ENCODE results near the gene MEF2C. TPM values are rescaled to one million over a fixed set of nuclear protein-coding genes. Genes with fewer than 3 reads are reported as not detected.

MEF2C gene
- total RNA-seq, 1 donor from 2014 or later, result 20.5 TPM

GRCh38 chr5:88882276-88883038 lies 527 bp downstream of the MEF2C start:
- no peaks in the 10 kb centered on the region for H3K36me3 ChIP-seq (ENCODE audit: insufficient read depth, low read length)
- H4K20me1 ChIP-seq (ENCODE audit: insufficient read depth, low read length), result no peaks in the 10 kb centered on the region
- H3K27me3 ChIP-seq (ENCODE audit: insufficient read depth, low read length), result no peaks in the 10 kb centered on the region
- peaks cover 35% of the 10 kb centered on the region for H3K79me2 ChIP-seq (ENCODE audit: insufficient read depth, low read length)
- DNase-seq (ENCODE audit: low read depth), result no peak
- Mint-ChIP-seq H3K36me3 (ENCODE audit: low read depth, unreplicated experiment) (no peaks in the 10 kb centered on the region), H3K27me3 (ENCODE audit: low read depth, unreplicated experiment) (no peaks in the 10 kb centered on the region), H3K4me3 (ENCODE audit: unreplicated experiment) (peak overlapping the region; percentile 91), H3K27ac (ENCODE audit: unreplicated experiment) (peak overlapping the region; percentile 79), H3K9me3 (ENCODE audit: unreplicated experiment) (no peaks in the 10 kb centered on the region), H3K4me1 (ENCODE audit: low read depth, unreplicated experiment) (peaks cover 6% of the 10 kb centered on the region)
- peak overlapping the region; percentile 91 for H3K9ac ChIP-seq (ENCODE audit: low read length)
- peak overlapping the region; percentile 97 for H3K4me3 ChIP-seq (ENCODE audit: insufficient read depth, low read depth, low read length)
- peak overlapping the region; percentile 76 for H3K27ac ChIP-seq (ENCODE audit: low read depth, low read length)
- H3K9me3 ChIP-seq (ENCODE audit: insufficient read depth, low read depth, low read length), result no peaks in the 10 kb centered on the region
- no peak for TF ChIP-seq EZH2 (IDR thresholded peaks at IDR 0.05; ENCODE audit: insufficient read depth, low read length)
- no peak for TF ChIP-seq CTCF (IDR thresholded peaks at IDR 0.05; ENCODE audit: insufficient read depth, low read depth, low read length)
- no peak for FAIRE-seq
- peaks cover 6% of the 10 kb centered on the region for H3K4me1 ChIP-seq (ENCODE audit: insufficient read depth, low read length)
- H3K4me2 ChIP-seq (ENCODE audit: low read length), result peak overlapping the region; percentile 88
- H2AFZ ChIP-seq (ENCODE audit: low read depth, low read length), result peak overlapping the region; percentile 61

GRCh38 chr5:88881571-88881971 lies 1.4 kb downstream of the MEF2C start:
- Histone ChIP-seq H3K27ac (ENCODE audit: low read depth, low read length) (no peak overlapping the region), H3K4me3 (ENCODE audit: insufficient read depth, low read depth, low read length) (peak overlapping the region; percentile 97), H3K4me2 (ENCODE audit: low read length) (peak overlapping the region; percentile 88), H3K9ac (ENCODE audit: low read length) (peak overlapping the region; percentile 91), H3K9me3 (ENCODE audit: insufficient read depth, low read depth, low read length) (no peaks in the 10 kb centered on the region), H2AFZ (ENCODE audit: low read depth, low read length) (no peak overlapping the region), H3K27me3 (ENCODE audit: insufficient read depth, low read length) (no peaks in the 10 kb centered on the region), H3K36me3 (ENCODE audit: insufficient read depth, low read length) (no peaks in the 10 kb centered on the region), H4K20me1 (ENCODE audit: insufficient read depth, low read length) (no peaks in the 10 kb centered on the region), H3K4me1 (ENCODE audit: insufficient read depth, low read length) (peaks cover 6% of the 10 kb centered on the region), H3K79me2 (ENCODE audit: insufficient read depth, low read length) (peaks cover 37% of the 10 kb centered on the region)
- DNase-seq (ENCODE audit: low read depth) (no peak), FAIRE-seq (peak; percentile 50)
- no peaks in the 10 kb centered on the region for H3K36me3 Mint-ChIP-seq (ENCODE audit: low read depth, unreplicated experiment)
- peaks cover 6% of the 10 kb centered on the region for H3K4me1 Mint-ChIP-seq (ENCODE audit: low read depth, unreplicated experiment)
- no peak overlapping the region for H3K27ac Mint-ChIP-seq (ENCODE audit: unreplicated experiment)
- H3K4me3 Mint-ChIP-seq (ENCODE audit: unreplicated experiment), result peak overlapping the region; percentile 91
- no peak for TF ChIP-seq EZH2 (IDR thresholded peaks at IDR 0.05; ENCODE audit: insufficient read depth, low read length)
- no peak for TF ChIP-seq CTCF (IDR thresholded peaks at IDR 0.05; ENCODE audit: insufficient read depth, low read depth, low read length)
- no peaks in the 10 kb centered on the region for H3K27me3 Mint-ChIP-seq (ENCODE audit: low read depth, unreplicated experiment)
- H3K9me3 Mint-ChIP-seq (ENCODE audit: unreplicated experiment), result no peaks in the 10 kb centered on the region

GRCh38 chr5:88880201-88880600 lies 2.8 kb downstream of the MEF2C start:
- no peak overlapping the region for H3K4me3 ChIP-seq (ENCODE audit: insufficient read depth, low read depth, low read length)
- FAIRE-seq (no peak), DNase-seq (ENCODE audit: low read depth) (no peak)
- no peaks in the 10 kb centered on the region for H3K36me3 ChIP-seq (ENCODE audit: insufficient read depth, low read length)
- H3K27ac ChIP-seq (ENCODE audit: low read depth, low read length), result no peak overlapping the region
- no peaks in the 10 kb centered on the region for H4K20me1 ChIP-seq (ENCODE audit: insufficient read depth, low read length)
- peak overlapping the region; percentile 25 for H3K9ac ChIP-seq (ENCODE audit: low read length)
- Mint-ChIP-seq H3K36me3 (ENCODE audit: low read depth, unreplicated experiment) (no peaks in the 10 kb centered on the region), H3K27ac (ENCODE audit: unreplicated experiment) (no peak overlapping the region), H3K27me3 (ENCODE audit: low read depth, unreplicated experiment) (no peaks in the 10 kb centered on the region), H3K9me3 (ENCODE audit: unreplicated experiment) (no peaks in the 10 kb centered on the region), H3K4me3 (ENCODE audit: unreplicated experiment) (no peak overlapping the region), H3K4me1 (ENCODE audit: low read depth, unreplicated experiment) (peaks cover 8% of the 10 kb centered on the region)
- H2AFZ ChIP-seq (ENCODE audit: low read depth, low read length), result no peak overlapping the region
- H3K79me2 ChIP-seq (ENCODE audit: insufficient read depth, low read length), result peaks cover 37% of the 10 kb centered on the region
- H3K27me3 ChIP-seq (ENCODE audit: insufficient read depth, low read length), result no peaks in the 10 kb centered on the region
- H3K4me2 ChIP-seq (ENCODE audit: low read length), result peak overlapping the region; percentile 62
- no peak for TF ChIP-seq EZH2 (IDR thresholded peaks at IDR 0.05; ENCODE audit: insufficient read depth, low read length)
- no peak for TF ChIP-seq CTCF (IDR thresholded peaks at IDR 0.05; ENCODE audit: insufficient read depth, low read depth, low read length)
- no peaks in the 10 kb centered on the region for H3K9me3 ChIP-seq (ENCODE audit: insufficient read depth, low read depth, low read length)
- H3K4me1 ChIP-seq (ENCODE audit: insufficient read depth, low read length), result peaks cover 6% of the 10 kb centered on the region
